Measurements from ENCODE around the gene MAGEA9. TPM values are rescaled to one million over a fixed set of nuclear protein-coding genes. Genes with fewer than 3 reads are reported as not detected.

The MAGEA9 gene
- total and polyA plus RNA-seq, 4 donors, result not detected

GRCh38 chrX:149837167-149837566 is 55.4 kb downstream of the MAGEA9 start:
- Histone ChIP-seq H3K4me1 (ENCODE audit: control insufficient read depth, insufficient read depth, low read length) (no peaks in the 10 kb centered on the region), H3K4me3 (ENCODE audit: low read depth, low read length) (no peak overlapping the region), H3K9me3 (ENCODE audit: control insufficient read depth, insufficient read depth, low read length) (no peaks in the 10 kb centered on the region), H3K27me3 (ENCODE audit: control insufficient read depth, insufficient read depth, low read length) (no peaks in the 10 kb centered on the region), H3K36me3 (ENCODE audit: control insufficient read depth, insufficient read depth, low read length) (no peaks in the 10 kb centered on the region), H3K27ac (ENCODE audit: low read depth, low read length) (no peak overlapping the region)
- DNase-seq (ENCODE audit: low read depth in 4 of 6, low spot score in 6 of 6), result no peak

Small RNA genes lying within 50 kb of the gene (small RNA-seq; reads per million reads assigned to genes)
- gene AC244098.1 (ENCODE audit: low replicate concordance) (not detected), gene AC244098.2 (ENCODE audit: low replicate concordance) (not detected), gene AC244098.3 (ENCODE audit: low replicate concordance) (not detected)

Other genes starting within 250 kb of the MAGEA9 start
- 10 to 100 TPM; 13.7 to 22.4 TPM for gene EOLA1, start 240.9 kb upstream of the MAGEA9 start, total RNA-seq
- gene EOLA1, start 240.9 kb upstream of the MAGEA9 start, polyA plus RNA-seq (ENCODE audit: insufficient read length in 2 of 2), result 10 to 100 TPM; 24.2 to 26.8 TPM
- not detected for gene HSFX3, start 232.0 kb upstream of the MAGEA9 start, total RNA-seq
- gene HSFX3, start 232.0 kb upstream of the MAGEA9 start, polyA plus RNA-seq (ENCODE audit: insufficient read length in 2 of 2), result under 1 TPM; 0.39 to 0.48 TPM
- not detected for gene MAGEA9B, start 194.5 kb upstream of the MAGEA9 start, total RNA-seq
- not detected for gene MAGEA9B, start 194.5 kb upstream of the MAGEA9 start, polyA plus RNA-seq (ENCODE audit: insufficient read length in 2 of 2)
- 1 to 10 TPM in 1 of 2 donors, under 1 TPM in 1; 0.89 to 1.2 TPM for gene HSFX2, start 186.6 kb upstream of the MAGEA9 start, total RNA-seq
- gene HSFX2, start 186.6 kb upstream of the MAGEA9 start, polyA plus RNA-seq (ENCODE audit: insufficient read length in 2 of 2), result 1 to 10 TPM in 1 of 2 donors, under 1 TPM in 1; 0.86 to 2.4 TPM
- 10 to 100 TPM; 31.7 to 42.0 TPM for gene TMEM185A, start 150.1 kb upstream of the MAGEA9 start, total RNA-seq
- gene TMEM185A, start 150.1 kb upstream of the MAGEA9 start, polyA plus RNA-seq (ENCODE audit: insufficient read length in 2 of 2), result 10 to 100 TPM; 33.9 to 45.6 TPM
- gene MAGEA11, start 69.9 kb upstream of the MAGEA9 start, total RNA-seq, result not detected
- not detected for gene MAGEA11, start 69.9 kb upstream of the MAGEA9 start, polyA plus RNA-seq (ENCODE audit: insufficient read length in 2 of 2)
- 1 to 10 TPM; 2.2 to 3.5 TPM for gene HSFX1, start 7.9 kb upstream of the MAGEA9 start, total RNA-seq
- 1 to 10 TPM; 3.2 to 6.0 TPM for gene HSFX1, start 7.9 kb upstream of the MAGEA9 start, polyA plus RNA-seq (ENCODE audit: insufficient read length in 2 of 2)
- not detected for gene MAGEA8, start 99.3 kb downstream of the MAGEA9 start, total RNA-seq
- gene MAGEA8, start 99.3 kb downstream of the MAGEA9 start, polyA plus RNA-seq (ENCODE audit: insufficient read length in 2 of 2), result under 1 TPM; 0.14 to 0.36 TPM
- gene HSFX4, start 147.6 kb downstream of the MAGEA9 start, total RNA-seq, result not detected
- gene HSFX4, start 147.6 kb downstream of the MAGEA9 start, polyA plus RNA-seq (ENCODE audit: insufficient read length in 2 of 2), result under 1 TPM in 1 of 2 donors, not detected in 1; 0.33 TPM
- 10 to 100 TPM; 14.2 to 29.4 TPM for gene EOLA2, start 156.6 kb downstream of the MAGEA9 start, total RNA-seq
- 10 to 100 TPM; 37.0 to 39.5 TPM for gene EOLA2, start 156.6 kb downstream of the MAGEA9 start, polyA plus RNA-seq (ENCODE audit: insufficient read length in 2 of 2)

Measured in spinal cord (tissue), 9 donors.